Cerebellar cortex (tissue), 1 donor: ENCODE results near the gene DNAJC28.
A peak's percentile ranks its signal among the peaks of the same experiment; 100 is the strongest.
"Not testable (repeated sequence)": the region's sequence is repeated elsewhere in the genome, so short reads cannot be mapped to it uniquely, and the experiment has no call there.

Source experiments
- DNase-seq: peaks from one replicate; pipeline ENCODE4 v3.0.0-alpha.2; 2015; ENCODE audit warnings: low spot score

Gene DNAJC28, protein sequence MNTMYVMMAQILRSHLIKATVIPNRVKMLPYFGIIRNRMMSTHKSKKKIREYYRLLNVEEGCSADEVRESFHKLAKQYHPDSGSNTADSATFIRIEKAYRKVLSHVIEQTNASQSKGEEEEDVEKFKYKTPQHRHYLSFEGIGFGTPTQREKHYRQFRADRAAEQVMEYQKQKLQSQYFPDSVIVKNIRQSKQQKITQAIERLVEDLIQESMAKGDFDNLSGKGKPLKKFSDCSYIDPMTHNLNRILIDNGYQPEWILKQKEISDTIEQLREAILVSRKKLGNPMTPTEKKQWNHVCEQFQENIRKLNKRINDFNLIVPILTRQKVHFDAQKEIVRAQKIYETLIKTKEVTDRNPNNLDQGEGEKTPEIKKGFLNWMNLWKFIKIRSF

DNA sequence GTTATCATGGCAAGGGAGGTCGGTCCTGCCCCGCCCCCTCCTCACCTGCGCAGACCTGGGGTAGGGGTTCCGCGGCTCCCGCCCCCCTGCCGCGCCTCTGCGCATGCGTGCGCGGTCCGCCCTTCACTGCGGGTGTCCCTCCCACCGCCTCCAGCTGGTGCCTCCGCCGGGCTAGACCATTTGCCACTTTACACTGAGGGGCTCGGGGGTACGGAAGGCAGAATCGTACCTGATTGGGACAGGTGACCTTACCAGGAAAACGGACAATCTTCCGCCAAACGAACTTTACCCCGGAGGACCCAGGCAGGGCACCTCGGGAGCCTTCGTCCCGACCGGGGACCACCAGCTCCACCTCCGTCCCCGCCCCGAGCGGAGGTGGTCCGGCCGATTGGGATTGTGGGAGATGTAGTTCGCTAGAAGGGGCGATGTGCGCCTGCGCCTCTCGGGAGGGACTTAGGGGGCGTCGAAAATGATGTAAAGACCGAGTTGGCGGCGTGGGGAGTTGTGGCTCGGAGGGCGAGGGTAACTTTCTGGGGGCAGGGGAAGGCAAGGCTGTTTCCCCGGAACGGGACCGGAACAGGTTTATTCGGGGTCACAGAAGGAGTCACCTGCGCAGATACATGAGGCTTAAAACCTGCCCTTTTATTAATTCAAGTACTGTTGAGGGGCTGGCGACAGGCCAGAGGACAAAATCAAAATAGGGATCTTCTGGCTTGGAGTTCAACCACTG is at the start of gene DNAJC28:
DNAJC28 (minus strand) TSS at position 344 of the 730 bp plus-strand sequence. CDS start 2,323 bp downstream, outside the sequence.
- peak; percentile 95 for DNase-seq

DNA sequence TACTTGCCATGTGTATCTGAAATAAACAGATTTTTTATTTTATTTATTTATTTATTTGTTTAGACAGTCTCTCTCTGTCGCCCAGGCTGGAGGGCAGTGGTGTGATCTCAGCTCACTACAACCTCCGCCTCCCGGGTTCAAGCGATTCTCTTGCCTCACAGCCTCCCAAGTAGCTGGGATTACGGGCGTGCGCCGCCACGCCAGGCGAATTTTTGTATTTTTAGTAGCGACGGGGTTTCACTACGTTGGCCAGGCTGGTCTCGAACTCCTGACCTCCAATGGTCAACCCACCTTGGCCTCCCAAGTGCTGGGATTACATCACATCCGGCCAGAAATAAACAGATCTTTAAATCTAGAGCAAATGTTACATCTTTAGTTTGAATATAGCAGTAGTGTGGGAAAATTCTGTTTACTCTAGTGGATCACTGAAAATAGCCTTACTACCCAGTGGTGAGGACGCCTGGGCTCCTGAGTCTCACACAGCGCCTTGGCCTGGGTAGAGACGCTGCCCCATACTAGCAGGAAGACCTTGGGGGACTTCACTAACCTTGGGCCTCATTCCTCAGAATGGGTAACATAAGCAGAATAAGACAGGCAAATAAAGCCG is 49.7 kb upstream of the DNAJC28 start:
- DNase-seq, result no peak

DNA sequence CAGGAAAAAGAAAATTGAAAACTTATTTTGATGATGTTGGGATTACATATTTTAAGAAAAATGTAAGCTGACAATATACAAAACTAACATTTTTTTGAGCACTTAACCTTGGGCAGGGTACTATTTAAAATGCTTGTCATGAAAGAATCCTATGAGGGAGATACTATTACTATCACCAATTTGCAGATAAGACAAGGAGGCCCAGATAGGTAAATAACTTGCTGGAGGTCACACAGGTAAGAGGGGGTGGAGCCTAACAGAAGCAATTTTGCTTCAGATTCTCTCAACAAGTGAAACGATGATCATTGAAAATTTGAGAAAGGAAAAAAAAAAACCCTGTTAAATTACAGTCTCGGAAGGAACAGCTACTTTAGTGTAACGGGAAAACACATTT is 49.2 kb upstream of the DNAJC28 start:
- DNase-seq, result no peak

DNA sequence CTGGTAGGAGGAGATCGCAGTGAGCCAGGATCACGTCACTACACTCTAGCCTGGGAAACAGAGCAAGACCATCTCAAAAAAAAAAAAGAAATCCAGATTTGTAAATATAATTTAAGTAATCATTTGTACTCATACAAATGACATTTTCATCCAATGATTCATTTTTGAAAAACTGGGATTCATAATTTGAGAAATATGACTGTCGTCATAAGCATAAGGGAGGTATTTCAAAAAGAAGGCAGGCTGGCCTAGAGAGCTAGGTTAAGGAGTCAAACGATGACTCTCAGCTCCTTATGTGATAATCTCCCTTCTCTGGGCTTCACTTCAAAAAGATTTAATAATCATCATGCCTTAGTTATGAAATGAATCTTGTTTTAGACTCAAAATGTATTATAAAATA is 48.1 kb upstream of the DNAJC28 start:
- DNase-seq, result no peak

DNA sequence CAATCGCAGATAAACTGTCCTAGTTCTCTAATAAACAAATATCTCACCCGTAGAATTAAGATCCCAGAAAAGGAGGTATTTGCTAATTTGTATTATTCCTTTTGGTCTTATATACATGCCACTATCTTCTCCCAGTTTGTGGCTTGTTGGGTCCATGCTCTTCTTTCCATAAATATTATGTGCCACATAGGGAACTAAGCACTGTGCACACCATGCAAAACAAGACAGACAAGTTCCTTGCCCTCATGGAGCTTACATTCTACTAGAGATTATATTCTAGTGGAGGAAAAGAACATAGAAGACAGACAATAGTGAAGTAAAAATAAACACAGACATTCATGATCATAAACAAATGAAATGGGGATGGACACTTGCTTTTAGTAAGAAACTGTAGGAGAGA is 45.7 kb upstream of the DNAJC28 start:
- no peak for DNase-seq

DNA sequence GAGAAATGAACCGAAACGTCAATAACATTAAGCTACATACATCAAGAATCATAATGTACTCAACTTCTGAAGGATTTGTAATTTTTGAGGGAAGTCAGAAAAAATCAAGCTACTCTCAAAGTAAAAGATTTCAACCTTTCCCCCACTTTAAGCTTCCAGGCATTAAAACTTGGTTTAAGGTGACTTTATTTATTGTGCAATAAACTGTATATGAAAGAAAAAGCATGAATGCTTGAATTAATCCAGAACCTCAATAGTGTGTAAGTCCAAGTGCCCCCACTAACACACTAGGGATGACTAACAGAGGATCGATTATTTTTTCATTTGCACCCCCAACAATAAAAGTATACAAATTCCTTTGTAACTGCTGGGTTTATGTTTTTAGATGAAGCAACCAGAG is 39.5 kb upstream of the DNAJC28 start:
- DNase-seq, result no peak

DNA sequence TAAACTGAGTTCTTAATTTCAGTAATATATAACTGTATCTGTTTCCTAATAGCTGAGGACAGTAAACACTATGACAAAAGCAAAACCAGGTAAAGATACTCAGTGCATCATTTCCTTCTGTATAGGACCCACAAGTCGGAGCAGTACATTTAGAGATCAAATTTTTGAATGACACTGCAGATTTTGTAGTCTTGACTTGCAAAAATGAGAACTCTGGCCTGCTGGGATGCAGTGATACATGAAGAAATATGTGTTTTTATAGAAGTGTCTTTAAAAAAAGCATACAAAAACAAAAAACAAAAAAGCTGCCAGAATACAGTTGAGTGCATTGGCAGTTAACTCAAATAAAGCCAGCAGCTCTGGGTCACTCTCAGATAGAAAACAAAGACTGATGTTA is 31.4 kb upstream of the DNAJC28 start:
- no peak for DNase-seq

DNA sequence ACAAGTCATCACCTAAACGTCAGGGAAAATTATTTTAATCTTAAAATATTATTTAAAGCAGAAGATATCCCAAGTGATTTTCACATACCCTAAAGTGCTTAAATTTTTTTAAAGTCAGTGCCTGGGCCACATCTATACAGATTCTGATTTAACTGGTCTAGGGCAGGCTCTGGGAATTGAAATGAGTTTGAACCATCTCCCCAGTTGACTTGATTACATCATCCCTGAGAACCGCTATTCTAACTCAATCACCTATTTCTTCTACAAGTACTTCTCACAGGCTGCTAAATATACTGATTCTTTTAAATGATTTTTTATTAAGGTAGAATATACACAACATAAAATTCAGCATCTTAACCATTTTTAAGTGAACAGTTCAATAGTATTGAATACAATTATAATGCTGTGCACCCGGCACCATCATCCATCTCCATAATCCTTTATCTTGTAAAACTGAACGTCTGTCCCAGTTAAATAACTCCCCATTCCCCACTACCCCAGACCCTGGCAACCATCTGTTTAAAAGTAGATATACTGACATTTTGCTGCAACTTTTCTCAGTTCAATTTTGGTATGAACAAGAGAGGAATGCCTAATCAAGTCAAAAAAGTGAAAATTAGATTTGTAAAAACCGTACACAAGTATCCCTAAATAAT is 30.9 kb upstream of the DNAJC28 start:
- no peak for DNase-seq

DNA sequence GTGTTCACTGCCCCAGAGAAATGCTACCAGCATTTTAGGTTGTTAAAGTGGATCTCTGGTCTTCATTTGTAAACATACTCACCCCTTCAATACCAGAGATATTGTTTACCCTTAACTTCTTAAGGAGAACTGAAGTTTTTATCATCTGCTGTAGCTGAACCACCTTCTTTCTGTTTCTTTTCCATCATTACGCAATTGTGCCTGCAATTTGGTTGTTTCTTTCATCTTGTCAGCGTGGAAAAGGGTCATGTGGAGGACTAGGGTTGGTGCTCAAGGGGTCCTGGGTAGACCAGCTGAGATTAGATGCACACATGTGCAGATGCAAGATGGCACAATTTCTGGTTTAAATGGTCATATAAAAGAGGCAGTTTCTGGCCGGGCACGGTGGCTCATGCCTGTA is 27.4 kb upstream of the DNAJC28 start:
- DNase-seq, result no peak

DNA sequence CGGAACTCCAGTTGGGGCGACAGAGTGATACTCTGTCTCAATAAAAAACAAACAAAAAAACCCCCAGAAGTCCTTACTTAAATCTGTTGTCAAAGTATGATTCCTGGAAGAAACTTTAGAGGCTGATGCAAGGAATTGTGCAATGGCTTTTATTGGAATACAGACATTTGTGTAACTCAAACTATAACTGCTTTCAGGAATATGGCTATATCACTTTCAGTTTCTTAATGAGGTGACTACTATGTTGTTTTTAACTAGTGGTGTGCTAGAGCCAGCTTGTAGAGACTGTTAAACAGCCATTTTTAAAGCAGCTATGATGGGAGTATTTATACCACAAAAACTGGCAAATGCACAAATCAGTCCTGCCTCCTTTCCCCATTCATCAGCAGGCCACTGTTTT is 22.7 kb upstream of the DNAJC28 start:
- DNase-seq, result no peak

DNA sequence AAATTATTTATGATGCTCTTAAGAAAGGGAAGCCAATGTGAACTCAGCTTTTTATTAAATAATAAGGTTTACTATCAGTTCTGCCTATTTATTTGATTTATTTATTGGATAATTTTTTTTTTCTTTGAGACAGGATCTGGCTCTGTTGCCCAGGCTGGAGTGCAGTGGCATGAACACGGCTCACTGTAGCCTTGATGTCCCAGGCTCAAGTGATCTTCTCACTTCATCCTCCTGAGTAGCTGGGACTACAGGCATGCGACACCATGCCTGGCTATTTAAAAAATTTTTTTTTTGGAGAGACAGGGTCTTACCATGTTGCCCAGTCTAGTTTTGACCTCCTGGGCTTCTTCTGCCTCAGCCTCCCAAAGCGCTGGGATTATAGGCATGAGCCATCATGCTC is 21.0 kb upstream of the DNAJC28 start:
- no peak for DNase-seq

DNA sequence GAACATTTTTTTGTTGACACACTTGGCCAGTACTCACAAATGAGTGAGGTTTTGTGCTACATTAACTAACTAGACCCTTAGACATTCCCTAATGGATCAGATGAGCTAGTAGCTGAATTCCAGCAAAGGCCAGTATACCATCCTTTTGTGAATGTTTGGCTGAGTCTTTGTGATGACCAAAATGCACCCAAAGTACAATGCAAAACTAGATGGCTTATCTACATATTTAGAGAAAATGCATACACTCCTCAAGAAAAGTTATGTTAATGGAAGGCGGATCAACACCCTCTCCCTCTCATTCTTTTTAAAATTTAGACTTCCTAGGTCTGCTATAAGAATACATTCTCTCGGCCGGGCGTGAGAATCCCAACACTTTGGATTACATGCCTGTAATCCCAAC is 20.1 kb upstream of the DNAJC28 start:
- DNase-seq, result no peak

DNA sequence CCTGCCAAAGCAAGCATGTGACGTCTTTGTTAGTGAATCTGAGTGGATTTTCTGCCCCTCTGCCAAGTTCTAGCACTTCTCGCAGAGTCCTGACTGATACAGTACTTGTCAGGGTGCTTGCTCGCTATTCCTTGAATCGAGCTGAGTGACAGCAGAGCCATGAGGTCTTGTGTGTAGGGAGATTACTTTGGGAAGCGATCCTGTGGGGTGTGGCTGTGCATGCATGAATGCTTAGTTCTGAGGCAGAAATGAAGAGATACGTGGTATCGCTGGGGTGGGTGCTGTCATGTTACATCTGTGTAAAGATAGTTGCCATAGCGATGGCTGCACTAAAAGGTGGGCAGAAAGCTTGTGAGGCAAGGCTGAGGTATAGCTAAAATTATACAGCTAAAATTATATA is 19.3 kb upstream of the DNAJC28 start:
- no peak for DNase-seq

DNA sequence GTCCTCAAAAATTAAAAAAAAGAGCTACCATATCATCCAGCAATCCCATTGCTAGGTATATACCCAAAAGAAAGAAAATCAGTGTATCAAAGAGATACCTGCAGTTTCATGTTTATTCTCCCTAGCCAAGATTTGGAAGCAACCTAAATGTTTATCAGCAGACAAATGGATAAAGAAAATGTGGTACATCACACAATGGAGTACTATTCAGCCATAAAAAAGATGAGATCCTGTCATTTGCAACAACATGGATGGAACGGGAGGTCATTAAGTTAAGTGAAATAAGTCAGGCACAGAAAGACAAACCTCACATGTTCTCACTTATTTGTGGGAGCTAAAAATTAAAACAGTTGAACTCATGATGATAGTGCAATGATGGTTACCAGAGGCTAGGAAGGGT is 15.5 kb upstream of the DNAJC28 start:
- not testable (repeated sequence) for DNase-seq

DNA sequence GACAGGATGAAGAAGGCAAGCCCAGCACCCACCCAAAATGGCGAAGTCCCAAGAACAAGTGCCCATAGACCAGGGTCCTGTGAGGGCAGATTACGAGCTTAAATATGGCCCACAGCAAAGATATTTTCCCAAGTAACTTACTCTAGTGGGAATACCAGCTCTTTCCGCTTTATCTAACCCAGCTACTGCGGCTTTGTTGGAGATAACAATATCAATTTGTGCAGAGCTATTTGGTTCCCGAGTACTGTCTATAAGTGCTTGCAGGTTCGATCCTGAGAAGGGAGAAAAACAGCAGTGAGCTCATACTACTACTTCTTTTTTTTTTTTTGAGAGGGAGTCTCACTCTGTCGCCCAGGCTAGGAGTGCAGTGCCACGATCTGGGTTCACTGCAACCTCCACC is 14.3 kb upstream of the DNAJC28 start:
- DNase-seq, result no peak

DNA sequence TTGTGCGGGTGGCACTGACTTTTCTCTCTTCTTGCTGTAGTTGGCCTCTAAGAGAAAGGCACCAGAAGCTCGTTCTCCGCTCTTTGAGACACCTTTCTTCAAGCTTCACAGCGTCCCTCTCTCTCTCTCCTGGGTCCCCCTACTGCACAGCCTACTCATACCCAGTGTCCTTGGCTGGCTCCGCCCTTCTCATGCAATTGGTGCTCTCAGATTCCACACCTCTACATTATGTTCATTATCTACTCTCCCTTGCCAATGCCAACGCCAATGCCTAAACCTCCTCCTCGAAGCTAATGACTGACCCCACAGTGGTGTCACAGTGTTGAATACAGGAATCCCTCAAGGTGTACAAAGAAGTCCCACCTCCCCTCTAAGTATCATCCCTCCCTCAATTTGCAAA is 4.8 kb upstream of the DNAJC28 start:
- DNase-seq, result no peak

DNA sequence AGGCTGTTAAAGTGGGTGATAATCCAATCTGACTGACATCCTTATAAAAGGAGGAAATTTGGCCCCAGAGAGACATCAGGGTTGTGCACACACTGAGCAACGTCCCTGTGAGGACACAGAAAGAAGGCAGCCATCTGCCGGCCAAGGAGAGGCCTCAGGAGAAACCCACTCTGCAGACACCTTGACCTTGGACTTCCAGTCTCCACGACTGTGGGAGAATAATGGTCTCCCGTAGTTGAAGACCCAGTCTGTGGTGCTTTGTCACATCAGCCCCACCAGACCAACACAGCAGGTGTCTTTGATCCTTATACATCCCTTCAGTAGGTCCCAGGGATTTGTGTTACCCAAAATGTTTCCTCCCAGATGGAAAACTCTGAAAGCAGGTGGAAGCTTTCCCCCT is 4.2 kb upstream of the DNAJC28 start:
- no peak for DNase-seq

DNA sequence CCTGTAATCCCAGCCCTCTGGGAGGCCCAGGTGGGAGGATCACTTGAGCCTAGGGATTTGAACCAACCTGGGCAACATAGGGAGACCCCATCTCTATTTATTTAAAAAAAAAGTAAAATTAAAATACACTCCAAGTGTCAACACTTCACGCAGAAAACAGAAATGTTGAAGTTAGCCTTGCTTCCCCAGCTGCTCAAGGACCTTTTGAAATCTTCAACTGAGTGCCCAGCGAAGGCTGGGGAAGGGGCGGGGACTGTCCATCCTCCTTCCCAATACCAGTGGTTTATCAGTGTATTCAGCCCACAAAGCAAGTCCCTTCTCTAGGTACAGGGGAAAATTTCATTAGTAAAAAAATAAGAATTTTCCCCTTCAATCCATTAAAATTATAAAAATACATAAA is 2.2 kb upstream of the DNAJC28 start:
- DNase-seq, result no peak

DNA sequence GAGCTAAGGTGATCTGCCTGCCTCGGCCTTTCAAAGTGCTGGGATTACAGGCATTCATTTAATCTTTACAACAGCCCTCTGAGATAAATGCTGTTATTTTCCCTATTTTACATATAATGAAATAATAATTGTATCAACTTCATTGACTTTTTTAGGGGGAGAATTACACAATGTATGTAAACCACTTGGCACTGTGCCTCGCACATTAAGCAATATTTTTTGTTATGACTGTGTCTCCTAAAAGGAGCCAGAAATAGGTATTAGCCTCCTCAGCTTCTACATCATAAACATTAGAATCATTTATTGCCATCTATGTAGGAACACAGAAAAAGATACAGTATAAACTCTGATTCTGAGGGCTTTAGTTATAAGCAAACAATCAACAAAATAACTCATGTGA is 1.1 kb upstream of the DNAJC28 start:
- no peak for DNase-seq

DNA sequence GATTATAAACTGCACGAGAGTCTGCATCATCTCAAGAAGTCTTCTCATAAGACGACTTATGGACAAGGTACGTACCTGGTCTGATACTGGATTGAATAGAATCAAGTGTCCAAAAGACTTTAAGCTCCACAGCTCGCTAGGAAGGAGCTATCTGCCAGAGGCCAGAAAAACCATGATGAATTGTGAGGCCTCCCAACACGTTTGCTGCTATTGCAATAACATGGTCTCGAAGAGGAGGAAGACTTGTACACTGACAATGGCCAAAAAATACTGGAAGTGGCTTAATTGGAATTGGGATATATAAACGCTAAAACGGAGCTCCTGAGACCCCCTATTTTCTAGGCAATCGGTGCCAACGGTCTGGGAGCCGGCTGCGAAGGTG is 534 bp downstream of the DNAJC28 start:
- DNase-seq, result peak; percentile 56

DNA sequence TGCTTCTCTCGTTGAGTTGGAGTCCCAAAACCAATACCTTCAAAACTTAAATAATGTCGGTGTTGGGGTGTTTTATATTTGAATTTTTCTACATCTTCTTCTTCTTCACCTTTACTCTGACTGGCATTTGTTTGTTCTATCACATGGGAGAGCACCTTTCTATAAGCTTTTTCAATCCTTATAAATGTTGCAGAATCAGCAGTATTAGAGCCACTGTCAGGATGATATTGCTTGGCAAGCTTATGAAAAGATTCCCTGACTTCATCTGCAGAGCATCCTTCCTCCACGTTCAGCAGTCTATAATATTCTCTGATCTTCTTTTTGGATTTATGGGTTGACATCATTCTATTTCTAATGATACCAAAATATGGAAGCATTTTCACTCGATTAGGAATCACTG is 2.6 kb downstream of the DNAJC28 start:
- no peak for DNase-seq

DNA sequence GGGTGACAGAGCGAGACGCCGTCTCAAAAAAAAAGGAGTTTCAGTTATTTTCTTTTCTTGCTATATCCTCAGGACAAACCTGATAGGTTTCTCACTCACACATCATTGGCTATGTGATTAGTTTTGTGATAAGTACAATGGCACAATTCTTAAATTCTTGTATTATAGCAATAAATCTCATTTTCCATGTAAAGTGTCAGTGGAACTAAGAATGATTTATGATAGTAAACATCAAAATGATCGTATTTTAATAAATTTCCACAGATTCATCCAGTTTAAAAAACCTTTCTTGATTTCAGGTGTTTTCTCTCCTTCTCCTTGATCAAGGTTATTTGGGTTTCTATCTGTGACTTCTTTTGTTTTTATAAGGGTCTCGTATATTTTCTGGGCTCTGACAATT is 3.5 kb downstream of the DNAJC28 start:
- no peak for DNase-seq
